ACHN (cell line): ENCODE measurements around the gene SMAD9.
"Not testable (repeated sequence)": the region's sequence is repeated elsewhere in the genome, so short reads cannot be mapped to it uniquely, and the experiment has no call there.

ENCODE experiments used
- DNase-seq: peaks from one replicate; pipeline ENCODE4 v3.0.0-alpha.2; 2015
- in situ Hi-C: cut with HindIII; loops from 2 replicates; pipeline ENCODE4 v1.10.0; 2017; ENCODE audit warnings: low sequenced_read_pairs, low pct_ligation_motif_present, low pct_unique_long_range_greater_than_20kb

Gene SMAD9

GRCh38 chr13:36914648-36915047 lies 5.4 kb downstream of the SMAD9 start:
- in situ Hi-C loops: no loop called here
- DNase-seq: no peak

GRCh38 chr13:36913463-36913862 lies 6.6 kb downstream of the SMAD9 start:
- DNase-seq: no peak
- in situ Hi-C loops: no loop called here

- in situ Hi-C loops: no loop called here
Observed at GRCh38 chr13:36912973-36913372, 7.1 kb downstream of the SMAD9 start.

GRCh38 chr13:36912369-36912768 lies 7.7 kb downstream of the SMAD9 start:
- in situ Hi-C loops: no loop called here
- no peak for DNase-seq

More at GRCh38 chr13:36912973-36913372, 7.1 kb downstream of the SMAD9 start:
- no peak for DNase-seq

- in situ Hi-C loops: no loop called here
- DNase-seq: no peak
Observed at GRCh38 chr13:36910545-36910944, 9.5 kb downstream of the SMAD9 start.

GRCh38 chr13:36907821-36908220 lies 12.2 kb downstream of the SMAD9 start:
- in situ Hi-C loops: no loop called here
- no peak for DNase-seq

GRCh38 chr13:36907266-36907665 lies 12.8 kb downstream of the SMAD9 start:
- no peak for DNase-seq
- in situ Hi-C loops: no loop called here

GRCh38 chr13:36905944-36906343 lies 14.1 kb downstream of the SMAD9 start:
- DNase-seq: no peak
- in situ Hi-C loops: no loop called here

- no peak for DNase-seq
- in situ Hi-C loops: no loop called here
Observed at GRCh38 chr13:36903925-36904595, 16.0 kb downstream of the SMAD9 start.

GRCh38 chr13:36897054-36897616 lies 22.9 kb downstream of the SMAD9 start:
- no peak for DNase-seq
- in situ Hi-C loops: no loop called here

GRCh38 chr13:36891752-36892151 lies 28.3 kb downstream of the SMAD9 start:
- in situ Hi-C loops: no loop called here
- no peak for DNase-seq

GRCh38 chr13:36888645-36889044 lies 31.4 kb downstream of the SMAD9 start:
- DNase-seq: no peak
- in situ Hi-C loops: no loop called here

- DNase-seq: no peak
- in situ Hi-C loops: no loop called here
Observed at GRCh38 chr13:36887758-36888521, 32.1 kb downstream of the SMAD9 start.

- no peak for DNase-seq
- in situ Hi-C loops: no loop called here
Observed at GRCh38 chr13:36885901-36886300, 34.1 kb downstream of the SMAD9 start.

- no peak for DNase-seq
- in situ Hi-C loops: no loop called here
Observed at GRCh38 chr13:36884235-36884634, 35.8 kb downstream of the SMAD9 start.

- DNase-seq: no peak
- in situ Hi-C loops: no loop called here
Observed at GRCh38 chr13:36883824-36884223, 36.2 kb downstream of the SMAD9 start.

- DNase-seq, in situ Hi-C loops: not testable (repeated sequence)
Observed at GRCh38 chr13:36883392-36883791, 36.6 kb downstream of the SMAD9 start.

- no peak for DNase-seq
Observed at GRCh38 chr13:36882829-36883390, 37.1 kb downstream of the SMAD9 start.

GRCh38 chr13:36880961-36881360 lies 39.1 kb downstream of the SMAD9 start:
- DNase-seq: no peak
- in situ Hi-C loops: no loop called here

More at GRCh38 chr13:36882829-36883390, 37.1 kb downstream of the SMAD9 start:
- in situ Hi-C loops: no loop called here
